ENCODE data around the gene FBLN2.
"Not testable (repeated sequence)": the region's sequence is repeated elsewhere in the genome, so short reads cannot be mapped to it uniquely, and the experiment has no call there.

FBLN2 gene

DNA sequence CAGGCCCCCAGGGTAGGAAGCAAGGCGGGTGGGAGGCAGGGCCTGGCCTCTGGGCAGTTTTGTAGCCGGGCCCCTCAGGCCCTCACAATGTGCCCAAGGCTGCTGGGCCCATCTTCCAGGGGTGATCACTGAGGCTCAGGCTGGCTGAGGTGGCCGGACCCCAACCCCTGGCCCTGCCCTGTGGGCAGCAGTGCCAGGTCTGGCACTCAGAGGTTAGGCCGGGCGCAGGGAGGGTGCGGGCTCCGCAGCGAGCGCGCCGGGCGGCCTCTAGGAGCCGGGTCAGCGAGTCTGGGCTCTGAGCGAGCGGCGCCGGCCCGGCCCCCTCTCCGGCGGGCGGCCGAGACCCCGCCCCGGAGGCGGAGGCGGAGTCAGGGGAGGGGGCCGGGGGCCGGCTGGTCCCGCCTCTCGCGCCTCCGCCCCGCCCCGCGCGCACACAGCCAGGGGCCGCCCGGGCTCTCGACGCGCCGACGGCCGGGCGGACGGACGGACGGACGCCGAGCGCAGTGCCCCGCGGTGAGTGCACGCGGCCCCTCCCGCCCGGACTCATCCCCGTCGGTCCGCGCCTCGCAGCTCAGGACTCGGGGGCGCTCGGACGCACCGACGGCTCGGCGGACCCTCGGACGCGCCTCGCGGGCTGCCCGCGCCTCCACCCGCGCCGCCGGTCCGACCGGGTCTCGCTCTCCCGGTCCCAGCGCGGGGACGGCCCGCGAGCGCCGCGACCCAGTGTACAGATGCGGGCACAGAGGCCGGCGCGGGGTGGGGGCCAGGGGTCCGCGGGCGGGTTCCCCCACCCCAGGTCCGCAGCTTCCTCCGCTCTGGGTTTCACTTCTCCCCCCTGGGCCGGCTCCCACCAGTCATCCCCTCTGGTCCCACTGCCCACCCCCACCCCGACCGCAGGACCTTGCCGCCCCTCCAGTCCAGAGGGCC lies at the start of gene FBLN2:
TSS of gene FBLN2 (plus strand) at position 430 of the 927 bp plus-strand sequence. CDS start 21,231 bp downstream, outside the sequence.
- DNase-seq (ENCODE audit: low spot score) = peak; percentile 91

DNA sequence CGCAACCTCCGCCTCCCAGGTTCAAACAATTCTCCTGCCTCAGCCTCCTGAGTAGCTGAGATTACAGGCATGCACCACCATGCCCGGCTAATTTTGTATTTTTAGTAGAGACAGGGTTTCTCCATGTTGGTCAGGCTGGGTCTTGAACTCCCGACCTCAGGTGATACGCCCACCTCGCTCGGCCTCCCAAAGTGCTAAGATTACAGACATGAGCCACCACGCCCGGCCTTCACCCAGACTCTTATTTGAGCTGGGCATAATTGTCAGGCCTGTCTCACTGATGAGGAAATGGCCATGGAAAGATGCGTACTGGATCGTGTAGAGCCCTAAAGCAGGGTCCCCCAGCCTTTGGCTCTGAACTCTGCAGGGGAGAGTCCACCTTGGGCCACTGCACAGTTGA lies 49.7 kb upstream of the FBLN2 start:
- DNase-seq (ENCODE audit: low spot score) = not testable (repeated sequence)

DNA sequence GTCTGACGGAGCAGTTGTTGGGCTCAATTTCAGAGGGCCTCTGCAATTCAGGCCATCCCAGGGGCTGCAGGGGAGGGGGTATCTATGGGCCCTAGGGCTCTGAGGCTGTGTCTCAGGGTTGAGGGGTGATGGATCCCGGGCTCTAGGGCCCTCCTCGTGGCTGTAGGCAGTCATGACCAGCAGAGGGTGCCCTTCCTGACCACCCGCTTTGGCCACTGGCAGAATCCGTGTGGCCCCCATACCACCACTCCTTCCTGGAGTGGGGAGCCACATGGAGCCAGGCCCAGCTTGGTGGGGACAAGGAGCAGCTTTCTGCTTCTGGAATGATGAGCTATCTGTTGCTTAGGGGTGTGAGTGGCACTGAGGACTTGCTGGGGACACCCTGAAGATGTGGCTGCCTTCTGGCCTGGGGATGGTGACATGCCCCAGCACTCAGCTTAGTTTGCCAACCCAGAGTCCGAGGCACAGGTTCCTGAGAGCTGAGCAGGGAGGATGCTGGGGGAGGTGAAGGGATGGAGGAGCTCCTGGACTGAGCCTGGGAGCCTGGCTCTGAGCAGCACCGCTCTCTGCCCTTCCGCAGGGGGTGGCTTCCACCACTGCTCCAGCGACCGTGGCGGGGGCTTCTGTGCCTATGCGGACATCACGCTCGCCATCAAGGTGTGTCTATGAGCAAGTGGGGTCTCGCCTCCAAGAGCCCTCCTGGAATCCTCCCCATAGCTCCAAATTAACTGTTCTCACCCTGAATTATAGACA lies 48.6 kb upstream of the FBLN2 start:
- DNase-seq (ENCODE audit: low spot score) = peak; percentile 63

DNA sequence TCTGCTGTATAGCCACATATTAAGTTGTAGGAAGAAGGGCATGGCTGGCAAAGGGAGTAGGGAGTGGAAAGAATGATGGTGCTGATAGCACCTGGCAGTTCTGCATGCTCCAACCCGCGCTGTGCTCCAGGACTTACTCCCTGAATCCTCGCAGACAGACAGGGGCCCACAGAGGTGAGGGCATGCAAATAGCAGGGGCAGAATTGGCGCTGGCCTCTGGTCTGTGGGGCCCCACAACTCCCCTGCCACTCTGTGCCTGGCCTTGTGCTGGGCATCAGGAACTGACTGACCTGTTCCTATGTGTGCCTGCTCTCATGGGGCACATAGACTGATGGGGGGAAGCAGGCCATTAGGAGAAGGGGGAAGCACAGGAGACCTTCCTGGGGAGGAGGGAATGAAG lies 47.9 kb upstream of the FBLN2 start:
- DNase-seq (ENCODE audit: low spot score) = no peak

GRCh38 chr3:13501521-13501920 lies 47.4 kb upstream of the FBLN2 start:
- DNase-seq (ENCODE audit: low spot score) = no peak

DNA sequence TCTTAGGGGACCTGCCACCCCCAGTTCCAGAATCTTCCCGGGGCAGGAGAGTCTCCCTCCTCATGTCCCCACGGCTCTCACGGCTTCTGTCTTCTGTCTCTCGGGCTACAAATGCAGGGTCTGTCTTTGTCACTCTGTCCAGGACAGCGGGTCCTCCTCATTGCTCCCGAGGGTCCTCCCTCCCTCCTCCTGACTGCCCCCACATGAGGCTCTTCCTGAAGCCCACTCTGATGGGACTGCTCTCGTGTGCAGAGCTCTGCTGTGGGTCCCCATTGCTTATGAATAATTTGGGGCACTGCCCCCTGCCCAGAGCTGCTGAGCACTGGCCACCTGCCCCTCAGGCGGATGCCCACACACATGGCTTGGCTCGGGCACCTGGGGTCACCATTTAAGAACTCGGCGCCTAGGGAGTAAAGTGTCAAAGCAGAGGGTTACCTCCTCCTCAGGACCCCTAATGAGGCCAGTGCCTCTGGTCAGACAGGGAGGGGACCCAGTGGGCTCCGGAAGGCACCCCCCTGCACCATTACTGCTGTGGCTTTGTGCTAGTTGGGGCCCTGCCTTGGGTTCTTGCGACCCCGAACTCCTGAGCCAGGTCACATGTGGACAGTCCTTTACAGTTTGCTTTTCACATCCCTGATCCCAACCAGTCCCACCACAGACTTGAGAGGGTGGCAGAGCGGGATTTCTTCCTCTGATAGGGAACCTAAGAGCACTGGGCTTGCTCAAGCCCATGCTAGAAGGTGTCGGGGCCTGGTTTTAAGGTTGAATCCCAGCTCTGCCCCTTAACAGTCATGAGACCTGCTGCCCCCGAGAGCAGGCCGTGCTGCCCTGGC lies 46.8 kb upstream of the FBLN2 start:
- no peak for DNase-seq (ENCODE audit: low spot score)

DNA sequence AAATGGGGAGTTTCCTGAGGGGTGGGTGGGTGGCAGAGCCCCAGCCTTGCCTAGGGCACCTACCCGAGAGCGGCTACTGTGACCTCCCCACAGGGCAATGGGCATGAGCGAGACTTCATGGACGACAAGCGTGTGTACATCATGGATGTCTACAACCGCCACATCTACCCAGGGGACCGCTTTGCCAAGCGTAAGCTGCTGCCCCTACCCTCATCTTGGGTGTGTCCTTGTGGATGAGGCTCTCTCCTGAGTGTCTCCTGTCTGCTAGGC lies 46.2 kb upstream of the FBLN2 start:
- DNase-seq (ENCODE audit: low spot score) = no peak

DNA sequence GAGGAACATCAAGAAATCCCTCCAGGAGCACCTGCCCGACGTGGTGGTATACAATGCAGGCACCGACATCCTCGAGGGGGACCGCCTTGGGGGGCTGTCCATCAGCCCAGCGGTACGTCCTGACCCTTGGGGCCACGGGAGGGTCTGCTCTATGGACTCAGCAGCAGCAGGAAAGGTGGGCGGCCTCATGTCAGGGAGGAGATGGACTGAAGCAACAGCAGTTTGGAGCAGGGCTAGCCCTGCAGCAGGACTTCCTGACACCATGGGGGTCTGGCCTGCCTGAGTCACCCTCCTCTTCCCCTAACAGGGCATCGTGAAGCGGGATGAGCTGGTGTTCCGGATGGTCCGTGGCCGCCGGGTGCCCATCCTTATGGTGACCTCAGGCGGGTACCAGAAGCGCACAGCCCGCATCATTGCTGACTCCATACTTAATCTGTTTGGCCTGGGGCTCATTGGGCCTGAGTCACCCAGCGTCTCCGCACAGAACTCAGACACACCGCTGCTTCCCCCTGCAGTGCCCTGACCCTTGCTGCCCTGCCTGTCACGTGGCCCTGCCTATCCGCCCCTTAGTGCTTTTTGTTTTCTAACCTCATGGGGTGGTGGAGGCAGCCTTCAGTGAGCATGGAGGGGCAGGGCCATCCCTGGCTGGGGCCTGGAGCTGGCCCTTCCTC lies 44.6 kb upstream of the FBLN2 start:
- DNase-seq (ENCODE audit: low spot score) = no peak

GRCh38 chr3:13505147-13506130 lies 43.5 kb upstream of the FBLN2 start:
- DNase-seq (ENCODE audit: low spot score) = no peak

GRCh38 chr3:13506239-13506638 lies 42.7 kb upstream of the FBLN2 start:
- no peak for DNase-seq (ENCODE audit: low spot score)

DNA sequence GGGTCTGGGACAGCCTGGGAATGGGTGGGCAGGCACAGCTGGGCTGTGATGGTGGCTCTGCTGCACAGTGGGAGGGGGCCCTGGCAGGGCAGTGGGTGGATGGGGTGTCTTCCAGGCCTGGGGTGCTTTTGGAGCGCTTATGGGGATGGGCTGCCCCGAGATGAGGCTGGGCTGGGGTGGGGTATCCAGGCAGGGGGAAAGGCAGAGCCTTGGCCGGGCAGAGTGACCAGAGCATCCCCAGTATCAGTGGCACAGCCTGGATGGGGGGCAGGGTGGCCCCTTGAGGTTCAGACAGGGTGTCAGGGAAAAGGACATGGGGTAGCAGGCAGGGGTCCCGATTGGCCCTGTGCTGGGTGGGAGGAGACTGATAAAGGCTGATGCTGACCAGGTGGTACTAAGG lies 42.2 kb upstream of the FBLN2 start:
- no peak for DNase-seq (ENCODE audit: low spot score)

GRCh38 chr3:13507247-13507569 lies 41.7 kb upstream of the FBLN2 start:
- DNase-seq (ENCODE audit: low spot score) = no peak

- DNase-seq (ENCODE audit: low spot score) = peak; percentile 43
Measured at GRCh38 chr3:13507570-13508339, 41.2 kb upstream of the FBLN2 start.

DNA sequence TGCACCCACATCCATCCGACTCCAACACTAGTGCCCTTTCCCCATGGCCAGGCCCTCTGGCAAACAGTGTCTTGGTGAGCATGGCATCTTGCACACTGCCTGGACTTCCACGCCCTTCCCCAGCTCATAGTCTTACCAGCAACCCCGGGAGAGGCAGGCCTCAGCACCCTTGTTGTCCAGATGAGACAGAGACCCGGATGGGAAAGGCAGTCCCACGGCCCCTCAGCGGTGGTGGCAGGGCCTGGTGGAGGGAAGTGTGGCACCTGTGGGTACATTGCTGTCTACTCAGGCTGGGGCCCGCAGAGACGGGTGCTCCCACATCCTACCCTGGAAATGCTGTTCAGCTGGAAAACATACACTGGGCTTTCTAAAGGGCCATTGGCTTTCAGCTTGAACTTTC lies 40.4 kb upstream of the FBLN2 start:
- DNase-seq (ENCODE audit: low spot score) = no peak

DNA sequence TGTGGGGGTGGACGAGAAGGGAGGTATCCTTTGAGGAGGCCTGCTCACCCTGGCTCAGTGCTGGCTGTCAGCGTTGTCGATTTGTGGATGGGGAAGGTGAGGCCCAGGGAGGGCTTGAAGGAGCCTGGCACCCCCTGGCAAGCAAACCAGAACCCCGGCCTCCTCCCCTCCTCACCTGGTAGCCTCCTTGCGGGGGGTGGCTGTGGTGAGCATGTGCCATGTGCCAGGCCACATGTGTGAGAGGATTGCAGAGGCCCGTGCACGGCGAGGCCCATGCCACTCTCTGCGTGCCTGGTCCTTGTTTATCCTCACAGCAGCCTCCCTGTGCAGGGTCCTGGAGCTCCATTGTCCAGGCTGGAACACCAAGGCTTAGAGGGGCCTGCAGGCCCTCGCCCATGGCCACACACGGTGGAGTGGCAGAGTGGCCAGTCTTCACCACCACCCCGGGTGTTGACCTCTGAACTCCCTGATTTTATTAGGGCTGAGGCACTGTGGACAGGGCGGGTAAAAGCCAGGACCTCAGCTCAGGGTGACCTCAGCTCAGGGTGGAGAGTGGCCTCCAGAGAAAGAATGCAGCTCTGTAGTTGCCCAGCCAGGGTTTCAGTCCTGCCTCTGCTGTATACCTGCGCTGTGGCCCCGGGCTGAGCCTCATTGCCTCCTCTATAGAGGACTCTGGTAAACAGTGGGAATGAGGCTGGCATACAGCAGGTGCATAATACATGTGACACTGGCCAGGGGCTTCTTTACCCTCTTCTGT lies 39.7 kb upstream of the FBLN2 start:
- no peak for DNase-seq (ENCODE audit: low spot score)

GRCh38 chr3:13509816-13510192 lies 39.1 kb upstream of the FBLN2 start:
- no peak for DNase-seq (ENCODE audit: low spot score)

DNA sequence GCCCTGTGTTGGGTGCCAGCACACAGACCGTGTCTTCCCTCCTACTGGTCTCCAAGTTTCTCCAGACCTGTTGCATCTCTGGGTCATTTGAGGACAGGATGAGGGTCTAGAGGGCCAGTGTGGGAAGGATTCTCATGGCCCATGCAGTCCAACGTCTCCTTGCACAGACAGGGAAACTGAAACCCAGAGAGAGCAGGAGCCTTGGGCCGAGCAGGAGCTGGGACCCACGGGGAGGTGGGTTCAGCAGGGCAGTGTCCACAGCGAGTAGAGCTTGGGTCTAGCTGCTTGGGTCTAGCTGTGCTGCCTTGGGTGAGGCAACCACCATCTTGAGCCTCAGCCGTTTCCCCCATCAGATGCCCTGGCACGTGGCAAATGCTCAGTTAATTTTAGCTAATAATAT lies 36.5 kb upstream of the FBLN2 start:
- no peak for DNase-seq (ENCODE audit: low spot score)

- DNase-seq (ENCODE audit: low spot score) = no peak
Measured at GRCh38 chr3:13513051-13513912, 35.6 kb upstream of the FBLN2 start.

Measured in AG08396 (cell line).